CD4-positive, alpha-beta T cell treated with Interleukin-21 for 1 hour (primary cell): ENCODE results near the gene ZBTB8B.
"Not testable (repeated sequence)": the region's sequence is repeated elsewhere in the genome, so short reads cannot be mapped to it uniquely, and the experiment has no call there.

Experiments
- DNase-seq: peaks from one replicate; pipeline ENCODE4 v3.0.0-alpha.2; 2020

Gene ZBTB8B

GRCh38 chr1:32470991-32471694, 6.3 kb downstream of the ZBTB8B start:
- no peak for DNase-seq

DNA sequence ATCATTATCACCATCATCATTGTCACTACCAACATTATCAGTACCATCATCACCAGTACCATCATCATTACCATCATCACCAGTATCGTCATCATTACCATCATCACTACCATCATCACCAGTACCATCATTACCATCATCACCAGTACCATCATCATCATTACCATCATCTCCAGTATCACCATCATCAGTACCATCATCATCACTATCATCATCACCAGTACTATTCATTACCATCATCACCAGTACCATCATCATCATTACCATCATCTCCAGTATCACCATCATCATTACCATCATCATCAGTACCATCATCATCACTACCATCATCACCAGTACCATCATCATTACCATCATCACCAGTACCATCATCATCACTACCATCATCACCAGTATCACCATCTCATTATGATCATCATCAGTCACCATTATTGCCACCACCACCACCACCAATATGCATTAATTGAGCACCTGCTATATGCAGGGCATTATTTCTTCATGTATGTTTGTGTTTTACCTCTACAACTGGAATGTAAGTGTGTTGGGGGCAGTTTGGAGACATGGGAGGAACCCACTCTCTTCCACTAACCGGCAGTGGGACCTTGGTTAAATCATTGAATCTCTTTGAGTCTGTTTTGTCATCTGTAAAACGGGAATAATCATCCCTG, 7.0 kb downstream of the ZBTB8B start:
- DNase-seq = no peak

DNA sequence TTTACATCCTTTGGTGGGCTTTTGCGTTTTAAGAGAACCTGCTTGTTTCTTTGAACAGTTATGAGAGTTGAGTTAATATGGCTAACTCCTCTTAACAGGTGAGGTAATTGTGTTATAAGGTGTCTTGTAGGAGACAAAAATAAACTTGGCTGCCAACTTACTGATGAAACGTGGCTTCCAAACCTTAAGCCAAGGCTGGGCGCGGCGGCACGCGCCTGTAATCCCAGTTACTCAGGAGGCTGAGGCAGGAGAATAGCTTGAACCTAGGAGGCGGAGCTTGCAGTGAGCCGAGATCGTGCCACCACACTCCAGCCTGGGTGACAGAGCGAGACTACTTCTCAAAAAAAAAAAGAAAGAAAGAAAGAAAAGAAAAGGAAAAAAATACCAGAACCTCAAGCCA, 8.1 kb downstream of the ZBTB8B start:
- not testable (repeated sequence) for DNase-seq

DNA sequence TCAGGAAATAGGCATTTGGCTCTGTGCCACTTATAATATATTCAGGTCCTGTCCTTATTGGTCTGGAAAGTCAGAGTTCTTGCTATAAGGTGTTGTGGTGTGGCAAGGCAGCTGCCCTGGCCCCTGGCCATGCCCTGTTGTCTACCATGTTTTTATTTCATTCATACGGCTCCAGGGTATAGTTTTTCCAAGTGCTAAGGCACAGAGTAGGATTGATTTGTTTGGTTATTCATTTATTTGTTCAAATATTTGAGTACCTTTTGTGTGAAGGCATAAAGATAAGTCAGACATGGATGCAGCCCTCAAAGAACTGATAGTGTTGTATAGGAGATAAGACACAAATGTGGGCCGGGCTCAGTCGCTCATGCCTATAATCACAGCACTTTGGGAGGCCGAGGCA, 10.1 kb downstream of the ZBTB8B start:
- no peak for DNase-seq

DNA sequence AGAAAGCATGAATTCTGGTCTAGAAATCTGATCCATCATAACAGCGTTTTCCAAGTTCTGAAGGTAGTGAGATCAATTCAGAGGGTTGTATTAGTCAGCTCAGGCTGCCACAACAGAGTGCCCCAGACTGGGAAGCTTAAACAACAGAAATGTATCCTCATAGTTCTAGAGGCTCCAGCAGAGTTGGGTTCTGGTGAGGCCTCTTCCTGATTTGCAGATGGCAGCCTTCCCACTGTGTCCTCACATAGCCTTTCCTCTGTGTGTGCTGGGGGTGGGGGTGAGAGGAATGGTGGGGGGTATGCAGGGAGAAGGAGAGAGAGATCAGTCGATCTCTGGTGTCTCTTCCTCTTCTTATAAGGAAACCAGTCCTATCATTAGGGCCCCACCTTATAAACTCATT, 15.1 kb downstream of the ZBTB8B start:
- DNase-seq = no peak

GRCh38 chr1:32480761-32481160, 15.9 kb downstream of the ZBTB8B start:
- DNase-seq = no peak

DNA sequence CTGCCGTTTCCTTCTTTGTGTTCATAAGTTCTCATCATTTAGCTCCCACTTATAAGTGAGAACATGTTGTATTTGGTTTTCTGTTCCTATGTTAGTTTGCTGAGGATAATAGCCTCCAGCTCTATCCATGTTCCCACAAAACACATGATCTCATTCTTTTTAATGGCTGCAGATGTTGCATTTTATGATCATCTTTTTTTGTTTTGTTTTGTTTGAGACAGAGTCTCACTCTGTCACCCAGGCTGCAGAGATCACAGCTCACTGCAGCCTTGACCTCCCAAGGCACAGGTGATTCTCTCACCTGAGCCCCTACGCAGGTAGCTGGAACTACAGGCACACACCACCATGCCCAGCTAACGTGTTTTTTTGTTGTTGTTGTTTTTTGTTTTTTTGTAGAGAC, 16.9 kb downstream of the ZBTB8B start:
- DNase-seq = not testable (repeated sequence)

GRCh38 chr1:32485554-32486255, 20.8 kb downstream of the ZBTB8B start:
- DNase-seq = no peak

GRCh38 chr1:32486463-32487113, 21.7 kb downstream of the ZBTB8B start:
- no peak for DNase-seq

- no peak for DNase-seq
These were observed 22.3 kb downstream of the ZBTB8B start for GRCh38 chr1:32487182-32487581.

GRCh38 chr1:32489774-32490454, 25.0 kb downstream of the ZBTB8B start:
- DNase-seq = no peak

- no peak for DNase-seq
These were observed 26.5 kb downstream of the ZBTB8B start for GRCh38 chr1:32491386-32491785.

DNA sequence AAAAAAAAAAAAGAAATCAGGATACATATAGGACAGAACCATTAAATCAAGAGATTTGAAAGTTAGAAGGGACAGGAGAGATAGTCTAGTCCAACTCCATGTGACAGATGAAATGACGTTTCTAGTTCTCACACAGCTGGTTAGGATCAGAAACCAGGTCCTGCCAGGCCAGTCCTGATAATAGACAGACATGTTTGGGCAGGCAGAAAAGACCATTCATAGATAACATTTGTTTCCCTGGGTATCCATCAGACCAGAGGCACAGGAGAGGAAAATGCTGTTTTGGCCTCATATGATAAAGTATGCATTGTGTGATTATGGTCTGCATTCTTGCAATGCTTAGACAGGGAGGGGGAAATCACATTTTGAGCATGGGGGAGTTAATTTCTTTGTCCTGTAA, 29.3 kb downstream of the ZBTB8B start:
- DNase-seq = no peak

DNA sequence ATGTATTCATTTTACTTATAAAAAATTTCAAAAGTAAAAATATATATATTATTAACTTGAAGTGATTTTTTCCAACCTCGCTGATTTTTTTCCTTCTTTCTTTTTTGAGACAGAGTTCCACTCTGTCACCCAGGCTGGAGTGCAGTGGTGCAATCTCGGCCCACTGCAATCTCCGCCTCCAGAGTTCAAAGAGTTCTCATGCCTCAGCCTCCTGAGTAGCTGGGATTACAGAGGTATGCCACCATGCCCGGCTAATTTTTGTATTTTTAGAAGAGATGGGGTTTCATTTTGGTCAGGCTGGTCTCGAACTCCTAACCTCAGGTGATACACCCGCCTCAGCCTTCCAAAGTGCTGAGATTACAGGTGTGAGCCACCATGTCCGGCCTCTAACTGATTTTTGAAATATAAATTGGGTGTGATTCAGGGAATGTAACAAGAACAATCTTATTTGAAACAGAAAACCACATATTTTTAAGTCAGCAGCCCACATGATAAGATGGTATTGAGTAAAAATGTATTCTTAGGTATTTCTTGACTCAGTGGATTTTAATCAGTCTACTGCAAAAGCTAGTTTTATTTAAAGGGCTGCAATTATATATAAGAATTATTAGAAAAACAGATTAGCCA, 30.0 kb downstream of the ZBTB8B start:
- DNase-seq = no peak

DNA sequence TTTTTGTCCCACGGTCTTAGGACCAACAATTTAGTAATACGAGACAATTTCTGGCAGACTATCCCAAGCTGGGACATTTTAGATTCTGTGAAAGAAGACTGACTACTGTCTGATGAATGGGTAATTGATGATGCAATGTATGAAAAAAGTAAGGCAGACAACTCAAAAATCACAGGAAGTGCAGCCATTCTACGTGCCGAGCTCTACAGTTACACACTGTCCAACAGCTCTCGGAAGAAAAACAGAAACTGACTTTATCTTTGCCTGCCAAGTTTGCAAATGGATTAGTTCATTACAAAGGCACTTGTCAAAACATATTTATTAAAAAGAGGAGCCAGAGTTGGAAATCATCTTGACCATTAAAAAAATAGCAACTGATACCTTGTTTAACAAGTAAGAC, 31.3 kb downstream of the ZBTB8B start:
- DNase-seq = no peak

- DNase-seq = no peak
These were observed 33.9 kb downstream of the ZBTB8B start for GRCh38 chr1:32498751-32499150.

DNA sequence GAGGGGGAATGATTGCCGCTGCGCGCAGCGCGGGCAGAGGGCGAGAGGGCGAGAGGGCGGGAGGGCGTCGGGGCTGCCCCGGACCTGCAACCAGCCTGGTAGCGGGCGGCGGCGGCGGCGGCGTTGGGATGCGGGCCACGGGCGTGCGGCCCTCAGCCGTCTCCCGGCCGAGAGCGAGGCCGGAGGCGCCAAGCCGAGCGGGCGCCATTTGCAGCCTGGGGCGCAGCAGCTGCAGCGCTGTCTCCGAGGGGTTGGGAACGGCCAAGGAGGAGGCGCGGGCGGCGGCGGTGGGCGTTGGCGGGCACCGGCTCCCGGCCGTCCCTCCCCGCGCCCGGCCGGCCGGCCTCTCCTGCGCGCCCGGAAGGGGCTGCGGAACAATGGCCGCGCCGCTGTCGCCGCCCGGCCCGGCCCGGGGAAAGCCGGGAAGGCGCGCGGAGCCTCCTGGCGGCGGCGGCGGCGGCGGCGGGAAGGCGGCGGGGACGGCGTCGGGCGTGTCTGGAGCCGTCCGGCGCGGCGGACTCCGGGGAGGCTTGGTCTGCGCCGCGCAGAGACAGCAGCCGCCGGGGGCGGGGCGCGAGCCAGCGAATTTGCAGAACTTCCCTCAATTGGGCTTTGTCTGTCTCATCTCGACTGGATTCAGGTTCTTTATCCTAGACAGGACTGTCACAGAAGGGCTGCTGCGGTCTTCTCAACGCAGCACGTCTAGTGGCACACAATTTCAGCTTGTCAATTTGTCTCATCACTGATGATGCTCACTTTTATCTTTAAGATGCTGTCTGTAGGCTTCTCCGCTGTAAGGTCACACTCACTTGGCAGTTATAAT, 35.7 kb downstream of the ZBTB8B start:
- peak; percentile 8 for DNase-seq

- DNase-seq = no peak
These were observed 37.0 kb downstream of the ZBTB8B start for GRCh38 chr1:32501865-32502264.

GRCh38 chr1:32503153-32503552, 38.3 kb downstream of the ZBTB8B start:
- no peak for DNase-seq

DNA sequence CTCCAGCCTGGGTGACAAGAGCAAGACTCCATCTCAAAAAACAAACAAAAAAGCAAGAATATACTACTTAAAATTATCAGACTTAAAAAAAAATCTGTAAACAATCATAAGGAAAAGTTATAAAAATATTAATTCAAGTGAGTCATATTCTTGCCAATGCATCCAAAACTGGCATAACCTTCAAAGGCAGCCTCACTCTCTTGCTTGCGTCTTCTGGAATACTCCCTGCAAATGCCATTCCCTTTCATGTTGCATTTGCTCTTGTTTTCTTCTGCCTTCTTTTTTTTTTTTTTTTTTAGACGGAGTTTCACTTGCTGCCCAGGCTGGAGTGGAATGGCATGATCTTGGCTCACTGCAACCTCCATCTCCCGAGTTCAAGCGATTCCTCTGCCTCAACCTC, 42.1 kb downstream of the ZBTB8B start:
- DNase-seq = no peak

- DNase-seq = no peak
These were observed 43.9 kb downstream of the ZBTB8B start for GRCh38 chr1:32508761-32509160.

DNA sequence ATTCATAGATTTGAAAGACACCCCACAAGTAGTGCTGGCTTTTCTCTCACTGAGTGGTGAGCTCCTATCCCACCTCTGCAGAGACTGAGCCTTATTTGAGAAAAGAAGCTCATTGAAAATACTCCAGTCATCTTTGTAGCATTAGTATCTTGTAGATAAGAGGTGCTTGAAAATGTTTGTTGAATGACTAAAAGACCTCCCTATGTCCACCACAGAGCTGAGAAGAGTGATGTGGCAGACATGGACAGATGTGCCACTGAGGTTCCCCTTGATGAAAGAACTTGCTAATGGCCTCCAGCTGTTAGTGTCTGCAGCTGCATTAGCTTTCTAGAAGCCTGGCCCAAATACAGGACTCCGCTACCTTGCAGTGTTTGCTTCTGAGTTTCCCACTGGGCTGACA, 45.1 kb downstream of the ZBTB8B start:
- DNase-seq = no peak
